Ishikawa (cell line): ENCODE results near the gene PALS2.

Experiments used
- CEBPB ChIP-seq: IDR thresholded peaks from 2 replicates; pipeline ENCODE4 v1.6.1; 2012
- CREB1 ChIP-seq: IDR thresholded peaks from 2 replicates; pipeline ENCODE4 v1.6.1; 2012; ENCODE audit warnings: low read depth
- EGR1 ChIP-seq: IDR thresholded peaks from 2 replicates; pipeline ENCODE4 v1.6.1; 2012
- EP300 ChIP-seq: IDR thresholded peaks from 2 replicates; pipeline ENCODE4 v1.6.1; 2012; ENCODE audit warnings: borderline replicate concordance
- NFIC ChIP-seq: IDR thresholded peaks from 2 replicates; pipeline ENCODE4 v1.6.1; 2012
- RAD21 ChIP-seq: IDR thresholded peaks from 2 replicates; pipeline ENCODE4 v1.6.1; 2012; ENCODE audit warnings: low read depth
- TAF1 ChIP-seq: IDR thresholded peaks from 2 replicates; pipeline ENCODE4 v1.6.1; 2012; ENCODE audit warnings: low read depth, mild to moderate bottlenecking
- TCF12 ChIP-seq: IDR thresholded peaks from 2 replicates; pipeline ENCODE4 v1.6.1; 2012; ENCODE audit warnings: low read depth
- ZBTB7A ChIP-seq: IDR thresholded peaks from 2 replicates; pipeline ENCODE4 v1.6.1; 2012; ENCODE audit warnings: low read depth
- TF ChIP-seq, protein P1 (sequence below): IDR thresholded peaks from 2 replicates; pipeline ENCODE4 v1.6.1; 2012
- TF ChIP-seq, protein P2 (sequence below): IDR thresholded peaks from 2 replicates; pipeline ENCODE4 v1.6.1; 2012; ENCODE audit warnings: low read depth, mild to moderate bottlenecking

DNA sequence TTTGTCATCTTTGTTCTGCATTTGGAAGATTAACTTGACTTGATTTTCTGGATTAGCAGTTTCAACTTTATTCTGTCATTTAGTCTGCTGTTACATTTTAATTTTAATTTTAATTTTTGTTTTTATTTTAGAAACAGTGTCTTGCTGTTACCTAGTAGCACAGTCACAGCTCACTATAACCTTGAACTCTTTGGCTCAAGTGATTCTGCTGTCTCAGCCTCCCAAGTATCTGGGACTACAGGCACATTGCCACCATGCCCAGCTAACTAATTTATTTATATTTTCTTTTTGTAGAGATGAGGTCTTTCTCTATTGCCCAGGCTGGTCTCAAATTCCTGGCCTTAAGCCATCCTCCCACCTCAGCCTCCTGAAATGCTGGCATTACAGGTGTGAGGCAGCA is 35.3 kb downstream of the PALS2 start:
- TF ChIP-seq, protein P1, sequence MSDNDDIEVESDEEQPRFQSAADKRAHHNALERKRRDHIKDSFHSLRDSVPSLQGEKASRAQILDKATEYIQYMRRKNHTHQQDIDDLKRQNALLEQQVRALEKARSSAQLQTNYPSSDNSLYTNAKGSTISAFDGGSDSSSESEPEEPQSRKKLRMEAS, result no peak
- TF ChIP-seq CREB1 (no peak), CEBPB (no peak), RAD21 (no peak), EP300 (no peak), NFIC (no peak), ZBTB7A (no peak), EGR1 (no peak), TAF1 (no peak), TCF12 (no peak)
- TF ChIP-seq, protein P2, sequence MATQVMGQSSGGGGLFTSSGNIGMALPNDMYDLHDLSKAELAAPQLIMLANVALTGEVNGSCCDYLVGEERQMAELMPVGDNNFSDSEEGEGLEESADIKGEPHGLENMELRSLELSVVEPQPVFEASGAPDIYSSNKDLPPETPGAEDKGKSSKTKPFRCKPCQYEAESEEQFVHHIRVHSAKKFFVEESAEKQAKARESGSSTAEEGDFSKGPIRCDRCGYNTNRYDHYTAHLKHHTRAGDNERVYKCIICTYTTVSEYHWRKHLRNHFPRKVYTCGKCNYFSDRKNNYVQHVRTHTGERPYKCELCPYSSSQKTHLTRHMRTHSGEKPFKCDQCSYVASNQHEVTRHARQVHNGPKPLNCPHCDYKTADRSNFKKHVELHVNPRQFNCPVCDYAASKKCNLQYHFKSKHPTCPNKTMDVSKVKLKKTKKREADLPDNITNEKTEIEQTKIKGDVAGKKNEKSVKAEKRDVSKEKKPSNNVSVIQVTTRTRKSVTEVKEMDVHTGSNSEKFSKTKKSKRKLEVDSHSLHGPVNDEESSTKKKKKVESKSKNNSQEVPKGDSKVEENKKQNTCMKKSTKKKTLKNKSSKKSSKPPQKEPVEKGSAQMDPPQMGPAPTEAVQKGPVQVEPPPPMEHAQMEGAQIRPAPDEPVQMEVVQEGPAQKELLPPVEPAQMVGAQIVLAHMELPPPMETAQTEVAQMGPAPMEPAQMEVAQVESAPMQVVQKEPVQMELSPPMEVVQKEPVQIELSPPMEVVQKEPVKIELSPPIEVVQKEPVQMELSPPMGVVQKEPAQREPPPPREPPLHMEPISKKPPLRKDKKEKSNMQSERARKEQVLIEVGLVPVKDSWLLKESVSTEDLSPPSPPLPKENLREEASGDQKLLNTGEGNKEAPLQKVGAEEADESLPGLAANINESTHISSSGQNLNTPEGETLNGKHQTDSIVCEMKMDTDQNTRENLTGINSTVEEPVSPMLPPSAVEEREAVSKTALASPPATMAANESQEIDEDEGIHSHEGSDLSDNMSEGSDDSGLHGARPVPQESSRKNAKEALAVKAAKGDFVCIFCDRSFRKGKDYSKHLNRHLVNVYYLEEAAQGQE, result no peak
